ENCODE measurements around the gene GRIP1. TPM values are rescaled to one million over a fixed set of nuclear protein-coding genes. Genes with fewer than 3 reads are reported as not detected.

The GRIP1 gene
- not detected in 2 replicates for total RNA-seq (2014; rRNA removed; shearing (Covaris generic))

DNA sequence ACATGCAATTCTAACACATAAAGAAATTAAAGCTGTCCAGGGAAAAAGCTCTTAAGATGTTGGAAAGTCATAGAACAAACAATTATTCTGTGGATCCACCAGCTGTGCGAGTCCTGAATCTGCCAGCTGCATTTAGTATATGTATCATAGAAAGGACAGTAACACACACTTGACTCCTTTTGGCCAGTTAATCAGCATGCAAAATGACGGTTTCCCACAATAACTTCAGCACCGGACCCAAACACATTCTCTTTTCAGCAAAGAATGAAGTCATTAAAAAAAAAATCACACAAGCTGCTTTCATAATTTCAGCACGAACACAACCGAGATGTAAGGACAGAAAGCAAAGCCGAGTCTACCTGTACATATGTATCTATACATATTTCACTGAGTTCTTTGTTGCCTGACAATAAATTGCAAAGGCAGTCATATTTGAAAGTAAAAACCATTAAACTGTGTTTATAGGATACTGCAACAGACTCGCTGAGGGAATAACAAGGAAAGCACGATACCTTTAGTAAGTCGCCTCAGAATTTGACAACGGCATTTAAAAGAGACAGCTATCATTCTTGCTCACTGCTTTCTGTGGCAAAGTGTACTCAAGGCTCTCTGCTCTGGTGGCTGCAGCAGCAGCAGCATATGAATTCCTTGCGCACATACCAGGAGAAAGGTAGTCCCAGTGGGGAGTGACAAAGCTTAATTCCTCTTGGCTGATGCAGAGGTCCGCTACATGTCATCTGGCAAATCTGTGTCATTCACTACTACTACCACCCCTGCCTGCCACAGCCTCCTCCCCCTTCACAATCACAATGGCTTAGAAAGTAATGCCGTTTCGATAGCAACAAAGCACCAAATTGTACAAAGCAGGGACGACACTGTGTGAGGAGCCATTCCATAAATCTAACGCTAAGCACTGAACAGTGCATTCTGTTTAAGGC lies at the start of gene GRIP1:
GRIP1 (minus strand) TSS at position 739 of the 938 bp plus-strand sequence; CDS start at position 567, 172 bp downstream.
- no peak for DNase-seq (ENCODE audit: low spot score)

DNA sequence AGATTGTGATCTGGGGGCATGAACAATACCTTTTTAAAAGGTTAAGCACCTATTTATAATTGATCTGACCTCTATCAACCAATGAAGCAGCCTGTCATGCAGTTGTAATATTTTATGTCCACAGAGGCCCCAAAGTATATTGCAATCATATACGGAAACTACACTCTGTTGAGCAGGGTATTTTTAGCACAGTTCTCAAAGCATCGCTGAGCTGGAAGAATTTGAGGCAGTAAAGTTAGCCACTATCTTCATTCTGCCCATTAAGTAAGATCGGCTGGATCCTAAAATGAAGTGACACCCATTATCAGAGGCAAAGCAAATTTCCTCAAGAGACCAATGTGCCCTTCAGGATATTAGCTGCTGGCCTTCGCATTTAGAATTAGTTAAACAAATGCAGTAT lies 47.7 kb upstream of the GRIP1 start:
- DNase-seq (ENCODE audit: low spot score): no peak

- no peak for DNase-seq (ENCODE audit: low spot score)
These were observed 46.2 kb upstream of the GRIP1 start for GRCh38 chr12:66725031-66725430.

DNA sequence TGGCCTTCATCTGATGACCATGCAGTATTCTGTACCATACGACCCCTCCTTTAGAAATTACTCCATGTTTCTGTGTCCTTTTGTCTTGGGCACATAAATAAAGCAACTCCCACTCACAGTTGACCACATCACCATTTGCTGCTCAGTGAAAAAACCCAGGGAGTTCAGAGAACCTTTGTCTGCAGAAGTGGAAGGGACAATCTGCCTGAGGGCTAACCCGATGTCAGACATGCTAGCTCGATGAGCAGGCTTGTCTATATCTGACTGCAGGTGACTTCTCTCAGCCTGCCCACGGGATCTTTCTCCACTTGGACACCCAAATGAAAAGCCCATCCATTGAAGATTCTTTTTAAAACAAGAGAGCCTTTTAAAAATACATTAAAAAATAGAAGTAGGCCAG lies 45.7 kb upstream of the GRIP1 start:
- no peak for DNase-seq (ENCODE audit: low spot score)

DNA sequence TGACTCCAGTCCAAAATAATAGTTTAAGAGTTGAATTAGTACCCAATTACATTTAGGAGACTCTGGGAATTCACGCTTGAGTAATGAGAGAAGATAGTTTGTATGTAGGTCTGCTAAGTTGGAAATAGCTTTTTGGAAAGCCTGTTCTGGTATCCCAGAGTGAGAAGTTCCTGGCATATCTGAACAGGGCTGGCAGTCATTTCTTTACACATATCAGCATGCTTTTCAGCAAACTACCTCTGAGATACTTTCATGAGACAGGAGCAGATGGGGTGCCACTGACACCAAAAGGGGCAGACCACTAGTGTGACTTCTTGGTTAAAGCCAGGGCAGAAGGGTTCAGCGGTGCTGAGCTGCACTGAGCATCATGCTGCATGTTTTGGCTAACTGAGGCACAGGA lies 45.1 kb upstream of the GRIP1 start:
- DNase-seq (ENCODE audit: low spot score): no peak

DNA sequence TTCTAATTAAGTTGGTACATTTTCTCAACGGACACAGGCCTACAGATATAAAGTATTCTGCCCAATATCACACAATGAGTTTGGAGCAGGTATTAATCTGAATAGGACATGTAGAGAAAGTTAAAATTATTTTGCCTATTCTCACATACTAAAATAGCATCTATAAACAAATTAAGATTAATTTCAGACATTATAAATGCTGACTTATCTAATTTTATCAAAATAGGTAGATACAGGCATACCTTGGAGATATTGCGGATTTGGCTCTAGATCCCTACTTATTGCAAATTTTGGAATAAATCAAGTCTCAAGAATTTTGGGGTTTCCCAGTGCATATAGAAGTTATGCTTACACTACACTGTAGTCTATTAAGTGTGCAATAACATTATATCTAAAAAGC lies 41.0 kb upstream of the GRIP1 start:
- DNase-seq (ENCODE audit: low spot score): no peak

DNA sequence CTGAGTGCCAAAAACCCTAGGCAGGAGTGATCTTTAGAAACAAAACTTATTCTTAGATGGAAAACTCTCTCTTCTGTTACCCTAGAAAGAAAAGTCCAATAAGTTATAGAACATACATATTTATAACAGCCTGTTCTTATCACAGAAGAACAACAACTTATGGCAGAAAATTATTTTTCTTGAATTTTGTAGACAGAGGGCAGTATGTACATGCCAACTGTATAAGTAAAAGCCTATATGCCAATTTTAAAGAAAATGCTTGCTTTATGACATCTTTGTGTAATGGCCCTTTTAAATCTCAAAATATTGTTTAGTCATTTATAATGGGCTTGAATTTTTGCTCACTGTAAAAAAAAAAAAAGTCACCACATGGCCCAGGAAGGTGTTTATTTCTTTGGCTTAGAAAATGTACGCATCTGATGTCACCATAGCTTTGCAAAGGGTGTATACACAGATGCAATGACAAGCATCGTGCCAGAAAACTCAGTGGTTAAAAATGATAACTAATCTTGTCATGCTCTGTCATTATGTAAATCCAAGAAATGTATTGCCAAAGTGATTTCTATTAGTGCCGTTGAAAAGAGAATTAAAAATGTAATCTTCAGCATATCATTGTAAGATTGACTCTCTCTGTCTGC lies 38.3 kb upstream of the GRIP1 start:
- no peak for DNase-seq (ENCODE audit: low spot score)

- no peak for DNase-seq (ENCODE audit: low spot score)
These were observed 37.6 kb upstream of the GRIP1 start for GRCh38 chr12:66716522-66716921.

- no peak for DNase-seq (ENCODE audit: low spot score)
These were observed 35.8 kb upstream of the GRIP1 start for GRCh38 chr12:66714709-66715108.

DNA sequence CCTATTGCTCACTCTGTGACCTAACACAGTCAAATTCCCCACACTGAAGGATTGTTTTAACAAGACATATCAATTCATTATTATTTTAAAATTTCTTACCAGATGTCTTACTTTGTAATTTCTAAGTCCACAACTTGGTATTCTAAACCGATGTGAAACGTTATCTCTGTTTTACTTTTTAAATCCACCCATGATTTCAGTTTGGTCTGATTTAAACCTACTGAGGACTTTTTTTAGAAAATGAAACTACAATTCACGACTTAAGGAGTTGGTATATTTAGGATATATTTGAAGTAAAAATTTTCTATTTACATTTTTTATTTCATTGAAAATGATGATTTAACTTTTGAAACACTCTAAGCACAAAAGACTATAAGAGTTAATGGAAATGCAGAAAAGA lies 35.1 kb upstream of the GRIP1 start:
- no peak for DNase-seq (ENCODE audit: low spot score)

- no peak for DNase-seq (ENCODE audit: low spot score)
These were observed 31.0 kb upstream of the GRIP1 start for GRCh38 chr12:66709893-66710292.

- no peak for DNase-seq (ENCODE audit: low spot score)
These were observed 30.5 kb upstream of the GRIP1 start for GRCh38 chr12:66709457-66709773.

- DNase-seq (ENCODE audit: low spot score): no peak
These were observed 30.0 kb upstream of the GRIP1 start for GRCh38 chr12:66708704-66709456.

DNA sequence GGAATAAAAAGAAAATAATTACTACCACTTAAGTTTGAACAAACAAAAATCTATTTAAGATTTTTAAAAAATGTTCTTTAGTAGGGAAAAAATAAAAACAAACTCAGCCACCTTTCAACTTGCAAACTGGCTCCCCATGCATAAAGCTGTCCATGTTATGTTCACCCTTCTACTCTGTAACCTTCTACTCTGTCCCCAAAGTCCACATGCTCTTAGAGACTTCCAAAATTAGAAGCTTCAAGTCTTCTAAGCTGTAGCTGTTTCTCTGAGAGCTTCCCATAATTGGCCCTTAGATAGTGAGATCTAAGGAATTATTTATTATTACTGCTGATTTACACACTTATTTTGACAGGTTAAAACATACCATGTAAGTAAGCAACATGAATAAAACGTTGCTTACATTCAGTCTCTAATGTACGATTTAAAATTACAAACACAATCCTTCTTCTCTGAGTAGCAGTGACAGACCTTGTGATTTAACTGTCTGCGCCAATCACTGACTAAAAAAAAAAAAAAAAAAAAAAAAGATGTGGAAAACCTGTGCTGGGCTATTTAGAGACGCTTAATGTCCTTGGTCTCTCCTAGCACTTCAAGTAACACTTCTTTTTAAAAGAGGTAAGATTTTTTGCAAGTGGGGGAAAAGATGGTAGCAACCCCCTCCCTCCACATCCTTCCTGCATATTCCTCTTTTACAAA lies 28.3 kb upstream of the GRIP1 start:
- DNase-seq (ENCODE audit: low spot score): no peak

- no peak for DNase-seq (ENCODE audit: low spot score)
These were observed 21.0 kb upstream of the GRIP1 start for GRCh38 chr12:66699738-66700482.

GRCh38 chr12:66698558-66698957 lies 19.7 kb upstream of the GRIP1 start:
- no peak for DNase-seq (ENCODE audit: low spot score)

DNA sequence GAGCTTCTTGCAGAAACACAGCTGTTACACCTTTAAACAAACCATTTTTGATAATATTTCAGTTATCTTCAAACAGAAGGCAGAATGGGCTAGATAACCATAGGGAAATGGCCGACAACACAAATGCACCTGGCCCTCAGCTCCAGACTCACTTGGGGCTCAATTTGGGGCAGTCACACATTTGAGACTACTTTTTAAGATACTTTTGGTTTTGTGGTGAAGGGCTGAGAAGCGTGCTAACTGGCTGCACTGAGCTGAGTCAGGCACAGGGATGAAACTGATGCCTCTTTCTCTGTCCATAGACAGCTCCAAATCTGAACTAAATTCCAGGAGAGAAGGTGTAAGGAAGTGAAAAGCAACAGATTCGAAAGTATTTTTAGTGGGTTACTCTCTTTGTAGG lies 18.5 kb upstream of the GRIP1 start:
- DNase-seq (ENCODE audit: low spot score): no peak

GRCh38 chr12:66694666-66695613 lies 16.1 kb upstream of the GRIP1 start:
- no peak for DNase-seq (ENCODE audit: low spot score)

DNA sequence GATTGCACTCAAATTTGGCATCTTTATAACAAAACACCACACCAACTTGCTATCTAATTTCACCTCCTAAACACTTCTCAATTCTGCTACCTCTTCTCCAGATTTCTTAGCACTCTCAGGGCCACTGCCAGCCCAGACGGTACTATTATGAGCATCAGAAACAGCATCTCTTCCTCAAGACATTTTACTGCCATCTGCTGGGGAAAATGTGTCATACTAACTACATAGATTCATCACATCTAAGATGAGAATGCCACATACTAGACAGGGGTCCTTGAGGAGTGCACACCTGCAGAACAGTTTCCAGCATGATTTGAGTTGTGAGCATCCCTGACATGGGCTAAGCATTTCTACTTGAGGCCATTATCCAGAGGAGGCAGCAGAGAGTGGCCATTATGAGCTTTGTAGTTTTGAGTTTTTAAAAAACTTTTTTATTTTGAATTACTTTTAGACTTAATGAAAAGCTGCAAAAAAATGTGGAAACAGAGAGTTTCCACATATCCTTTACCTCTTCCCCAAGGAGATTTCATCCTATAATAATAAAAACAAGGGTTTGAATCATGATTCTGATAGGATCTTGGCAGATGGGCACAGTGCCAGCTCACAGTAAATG lies 15.1 kb upstream of the GRIP1 start:
- peak; percentile 44 for DNase-seq (ENCODE audit: low spot score)

DNA sequence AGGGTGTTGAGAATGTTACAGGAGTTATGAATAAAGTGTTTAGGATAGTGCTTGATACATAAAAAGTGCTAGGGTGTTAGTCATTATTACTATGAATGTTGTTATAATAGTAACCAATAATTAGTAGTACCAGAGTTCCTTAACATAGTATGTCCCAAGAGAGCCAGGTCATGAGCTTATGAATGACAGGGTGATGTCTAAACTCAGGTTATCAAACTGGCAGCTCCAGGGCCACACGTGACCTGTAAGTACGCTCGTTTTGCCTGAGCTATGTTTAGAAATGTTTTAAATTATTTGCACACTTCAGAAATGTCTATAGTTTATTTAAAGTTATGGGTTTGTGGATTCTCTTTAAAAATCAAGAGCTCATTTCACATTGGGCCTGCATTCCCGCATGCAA lies 14.1 kb upstream of the GRIP1 start:
- no peak for DNase-seq (ENCODE audit: low spot score)

Measured in A172 (cell line).